ENCODE data around the gene NRXN3. TPM values are rescaled to one million over a fixed set of nuclear protein-coding genes. Genes with fewer than 3 reads are reported as not detected.

The NRXN3 gene
- total and polyA plus RNA-seq, 4 donors = 1.5 to 16.6 (median 7.7) TPM

DNA sequence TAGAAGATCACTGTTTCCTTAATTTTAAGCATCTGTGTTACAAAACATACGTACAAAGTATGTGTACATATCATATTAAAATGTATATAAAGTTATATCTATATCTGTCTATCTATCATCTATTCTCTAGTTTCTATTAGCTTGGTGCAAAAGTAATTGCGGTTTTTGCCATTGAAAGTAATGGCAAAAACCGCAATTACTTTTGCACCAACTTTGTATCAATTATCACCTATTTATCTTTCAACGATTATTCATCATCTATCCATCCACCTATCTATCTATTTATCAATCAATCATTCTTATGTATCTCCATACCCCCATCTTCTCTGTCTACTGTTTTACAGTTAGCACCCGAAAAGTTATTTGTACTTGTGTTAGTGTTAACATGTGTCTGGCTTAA is 447.6 kb downstream of the NRXN3 start:
- Histone ChIP-seq H3K4me3 (ENCODE audit: low read length in 2 of 2) (no peak overlapping the region), H3K36me3 (ENCODE audit: control insufficient read depth in 1 of 2, insufficient read depth in 2 of 2, low read length in 1 of 2) (no peaks in the 10 kb centered on the region), H3K27ac (ENCODE audit: low read depth in 1 of 2, low read length in 2 of 2) (no peak overlapping the region), H3K9me3 (ENCODE audit: control insufficient read depth, low read length) (no peaks in the 10 kb centered on the region), H3K27me3 (ENCODE audit: control insufficient read depth in 1 of 2, insufficient read depth in 2 of 2, low read length in 1 of 2) (no peaks in the 10 kb centered on the region), H3K4me1 (ENCODE audit: control insufficient read depth in 1 of 2, insufficient read depth in 2 of 2, low read length in 2 of 2) (no peaks in the 10 kb centered on the region)
- no peak for ATAC-seq (ENCODE audit: low FRiP score)
- WGBS, 2 donors = 72 to 78% methylated on average over 5 of the region's 5 CpGs
- intact Hi-C loops (cut with DNase I) = no loop called here
- DNase-seq = no peak

DNA sequence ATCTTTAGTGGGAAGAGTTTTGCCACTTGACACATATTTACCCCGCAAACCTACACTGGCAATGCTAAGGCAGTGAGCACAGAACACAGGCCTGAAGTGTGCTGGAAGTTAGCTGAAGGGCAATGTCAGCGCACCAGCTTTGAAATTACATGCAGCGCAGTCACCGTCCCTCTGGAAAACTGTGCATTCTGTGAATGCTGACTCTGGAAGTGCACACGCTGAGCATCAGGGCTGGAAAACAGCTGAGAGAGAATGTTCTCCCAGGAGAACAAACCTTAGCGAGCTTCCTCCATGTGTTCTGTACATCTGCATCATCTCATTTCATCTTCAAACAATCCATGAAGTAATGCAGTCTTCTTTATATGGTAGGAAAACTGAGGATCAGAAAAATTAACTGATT is 448.2 kb downstream of the NRXN3 start:
- no peak for DNase-seq
- no peaks in the 10 kb centered on the region for H3K27me3 ChIP-seq (ENCODE audit: control insufficient read depth in 1 of 2, insufficient read depth in 2 of 2, low read length in 1 of 2)
- 78 to 79% methylated on average over 6 of the region's 6 CpGs for WGBS, 2 donors
- H3K36me3 ChIP-seq (ENCODE audit: control insufficient read depth in 1 of 2, insufficient read depth in 2 of 2, low read length in 1 of 2) = no peaks in the 10 kb centered on the region
- ATAC-seq (ENCODE audit: low FRiP score) = no peak
- intact Hi-C loops (cut with DNase I) = no loop called here
- no peaks in the 10 kb centered on the region for H3K4me1 ChIP-seq (ENCODE audit: control insufficient read depth in 1 of 2, insufficient read depth in 2 of 2, low read length in 2 of 2)
- H3K27ac ChIP-seq (ENCODE audit: low read depth in 1 of 2, low read length in 2 of 2) = no peak overlapping the region
- H3K4me3 ChIP-seq (ENCODE audit: low read length in 2 of 2) = no peak overlapping the region
- H3K9me3 ChIP-seq (ENCODE audit: control insufficient read depth, low read length) = no peaks in the 10 kb centered on the region

DNA sequence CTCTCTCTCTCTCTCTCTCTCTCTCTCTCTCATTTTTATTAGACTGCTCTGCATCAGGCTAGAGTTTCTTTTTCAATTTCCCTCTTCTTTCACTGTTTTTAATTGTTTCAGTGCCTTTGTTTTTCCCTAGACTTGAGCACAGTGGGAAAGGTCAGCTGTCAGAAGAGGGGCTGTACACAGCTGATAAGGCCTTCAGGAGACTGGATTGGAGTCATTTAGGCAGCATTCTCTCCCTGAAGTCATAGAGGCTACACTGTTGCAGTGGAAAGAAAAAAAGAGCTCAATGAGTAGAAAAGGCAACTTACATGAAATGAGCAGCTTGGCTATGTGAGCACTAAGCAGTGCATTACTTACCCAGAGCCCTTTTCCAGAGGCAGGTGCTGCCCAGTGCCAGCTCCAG is 456.9 kb downstream of the NRXN3 start:
- H3K9me3 ChIP-seq (ENCODE audit: control insufficient read depth, low read length) = no peaks in the 10 kb centered on the region
- DNase-seq (no peak), ATAC-seq (ENCODE audit: low FRiP score) (no peak)
- H3K4me1 ChIP-seq (ENCODE audit: control insufficient read depth in 1 of 2, insufficient read depth in 2 of 2, low read length in 2 of 2) = no peaks in the 10 kb centered on the region
- no peaks in the 10 kb centered on the region for H3K36me3 ChIP-seq (ENCODE audit: control insufficient read depth in 1 of 2, insufficient read depth in 2 of 2, low read length in 1 of 2)
- no peak overlapping the region for H3K27ac ChIP-seq (ENCODE audit: low read depth in 1 of 2, low read length in 2 of 2)
- H3K4me3 ChIP-seq (ENCODE audit: low read length in 2 of 2) = no peak overlapping the region
- no peaks in the 10 kb centered on the region for H3K27me3 ChIP-seq (ENCODE audit: control insufficient read depth in 1 of 2, insufficient read depth in 2 of 2, low read length in 1 of 2)
- intact Hi-C loops (cut with DNase I) = no loop called here

DNA sequence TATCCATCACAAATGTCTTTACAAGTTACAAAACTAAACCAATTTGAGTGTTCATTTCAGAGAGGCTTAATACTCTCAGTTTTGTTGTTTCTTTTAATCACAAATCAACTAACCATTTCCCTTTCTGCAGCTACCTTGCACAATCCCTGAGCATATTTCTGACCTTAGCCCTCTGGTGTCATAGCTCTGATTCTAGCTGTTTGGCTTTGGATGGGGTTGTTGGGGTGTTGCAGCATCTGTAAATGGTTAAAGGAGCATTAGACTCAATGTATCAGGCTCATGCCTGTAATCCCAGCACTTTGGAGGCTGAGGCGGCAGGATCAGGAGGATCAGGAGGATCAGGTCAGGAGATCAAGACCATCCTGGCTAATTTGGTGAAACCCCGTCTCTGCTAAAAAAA is 461.4 kb downstream of the NRXN3 start:
- no peak for DNase-seq
- Histone ChIP-seq H3K4me1 (ENCODE audit: control insufficient read depth in 1 of 2, insufficient read depth in 2 of 2, low read length in 2 of 2) (no peaks in the 10 kb centered on the region), H3K9me3 (ENCODE audit: control insufficient read depth, low read length) (no peaks in the 10 kb centered on the region), H3K27me3 (ENCODE audit: control insufficient read depth in 1 of 2, insufficient read depth in 2 of 2, low read length in 1 of 2) (no peaks in the 10 kb centered on the region), H3K36me3 (ENCODE audit: control insufficient read depth in 1 of 2, insufficient read depth in 2 of 2, low read length in 1 of 2) (no peaks in the 10 kb centered on the region), H3K4me3 (ENCODE audit: low read length in 2 of 2) (no peak overlapping the region), H3K27ac (ENCODE audit: low read depth in 1 of 2, low read length in 2 of 2) (no peak overlapping the region)
- intact Hi-C loops (cut with DNase I) = no loop called here
- WGBS, 2 donors = 87 to 96% methylated on average over 2 of the region's 2 CpGs
- ATAC-seq (ENCODE audit: low FRiP score) = no peak

DNA sequence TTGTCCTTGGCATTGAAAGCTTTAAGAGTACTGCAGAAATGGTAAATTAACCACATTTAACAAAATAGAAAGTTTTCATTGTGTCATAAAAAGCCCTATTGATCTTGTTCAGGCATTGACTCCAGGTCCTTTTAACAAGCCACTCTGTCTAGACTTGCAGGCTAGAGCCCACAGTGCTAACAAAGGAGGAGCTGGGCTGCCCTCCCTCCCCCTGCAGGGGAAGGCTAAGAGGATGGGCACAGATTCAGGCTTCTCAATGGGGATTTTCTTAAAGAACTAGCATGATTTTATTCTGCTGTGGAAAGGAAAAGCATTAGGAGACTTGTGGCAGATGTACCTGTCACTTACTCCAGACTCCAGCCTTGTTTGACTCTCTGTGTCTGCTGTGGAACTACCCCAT is 463.6 kb downstream of the NRXN3 start:
- Histone ChIP-seq H3K4me3 (ENCODE audit: low read length in 2 of 2) (no peak overlapping the region), H3K36me3 (ENCODE audit: control insufficient read depth in 1 of 2, insufficient read depth in 2 of 2, low read length in 1 of 2) (no peaks in the 10 kb centered on the region), H3K27ac (ENCODE audit: low read depth in 1 of 2, low read length in 2 of 2) (no peak overlapping the region), H3K27me3 (ENCODE audit: control insufficient read depth in 1 of 2, insufficient read depth in 2 of 2, low read length in 1 of 2) (no peaks in the 10 kb centered on the region), H3K9me3 (ENCODE audit: control insufficient read depth, low read length) (peaks cover 3% of the 10 kb centered on the region), H3K4me1 (ENCODE audit: control insufficient read depth in 1 of 2, insufficient read depth in 2 of 2, low read length in 2 of 2) (no peaks in the 10 kb centered on the region)
- intact Hi-C loops (cut with DNase I) = no loop called here
- DNase-seq = no peak
- no peak for ATAC-seq (ENCODE audit: low FRiP score)

DNA sequence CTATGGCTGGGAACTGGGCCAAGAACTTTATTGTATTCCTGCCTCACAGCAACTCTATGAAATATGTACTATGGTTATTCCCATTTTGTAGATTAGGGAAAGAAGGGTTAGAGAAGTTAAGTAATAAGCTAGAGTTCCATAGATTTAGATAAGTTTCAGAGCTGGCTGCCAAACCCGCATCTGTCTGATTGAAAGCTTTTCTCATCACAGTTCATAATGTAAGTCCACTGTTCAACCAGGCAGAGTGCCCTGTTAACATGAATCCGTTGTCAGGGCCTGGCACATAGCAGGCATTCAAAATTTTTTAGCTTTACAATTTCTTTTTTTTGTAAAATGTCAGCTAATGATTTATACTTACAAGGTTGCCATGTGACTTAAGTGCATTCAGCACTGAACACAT is 467.3 kb downstream of the NRXN3 start:
- intact Hi-C loops (cut with DNase I) = no loop called here
- Histone ChIP-seq H3K4me1 (ENCODE audit: control insufficient read depth in 1 of 2, insufficient read depth in 2 of 2, low read length in 2 of 2) (no peaks in the 10 kb centered on the region), H3K27me3 (ENCODE audit: control insufficient read depth in 1 of 2, insufficient read depth in 2 of 2, low read length in 1 of 2) (no peaks in the 10 kb centered on the region), H3K9me3 (ENCODE audit: control insufficient read depth, low read length) (peaks cover 3% of the 10 kb centered on the region), H3K27ac (ENCODE audit: low read depth in 1 of 2, low read length in 2 of 2) (no peak overlapping the region), H3K36me3 (ENCODE audit: control insufficient read depth in 1 of 2, insufficient read depth in 2 of 2, low read length in 1 of 2) (no peaks in the 10 kb centered on the region), H3K4me3 (ENCODE audit: low read length in 2 of 2) (no peak overlapping the region)
- WGBS, 2 donors = 53 to 60% methylated on average over 2 of the region's 2 CpGs
- ATAC-seq (ENCODE audit: low FRiP score) = no peak
- DNase-seq = no peak

DNA sequence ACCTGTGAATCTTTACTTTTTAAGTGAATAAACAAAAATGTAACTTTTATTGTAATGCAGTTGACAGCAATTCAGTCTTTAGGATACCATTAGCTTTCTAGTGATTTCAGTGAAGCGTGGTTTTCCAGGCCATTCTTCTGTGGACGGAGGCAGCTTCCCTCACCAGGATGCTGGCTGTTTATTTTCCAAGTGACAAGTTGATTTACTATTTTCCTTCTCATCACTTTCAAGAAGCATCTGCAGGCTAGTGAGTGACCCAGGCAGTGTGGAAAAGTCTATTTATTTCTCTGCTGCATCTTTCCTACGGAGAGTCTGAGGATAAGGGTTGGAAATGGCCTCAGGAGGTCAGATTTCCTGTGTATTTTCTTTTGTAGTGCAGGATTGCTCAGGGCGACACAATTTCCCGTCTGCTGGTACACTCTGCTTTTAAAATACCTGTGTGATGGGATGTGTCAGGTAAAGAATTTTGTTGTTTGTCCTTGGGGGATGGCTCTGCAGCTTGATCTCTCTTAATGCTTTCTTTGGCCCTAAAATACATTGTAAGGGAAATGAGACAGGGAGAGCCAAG is 467.8 kb downstream of the NRXN3 start:
- H3K27me3 ChIP-seq (ENCODE audit: control insufficient read depth in 1 of 2, insufficient read depth in 2 of 2, low read length in 1 of 2) = no peaks in the 10 kb centered on the region
- WGBS, 2 donors = 18 to 23% methylated on average over 5 of the region's 5 CpGs
- H3K4me3 ChIP-seq (ENCODE audit: low read length in 2 of 2) = no peak overlapping the region
- no peaks in the 10 kb centered on the region for H3K36me3 ChIP-seq (ENCODE audit: control insufficient read depth in 1 of 2, insufficient read depth in 2 of 2, low read length in 1 of 2)
- DNase-seq (no peak), ATAC-seq (ENCODE audit: low FRiP score) (no peak)
- H3K9me3 ChIP-seq (ENCODE audit: control insufficient read depth, low read length) = peaks cover 3% of the 10 kb centered on the region
- intact Hi-C loops (cut with DNase I) = no loop called here
- no peaks in the 10 kb centered on the region for H3K4me1 ChIP-seq (ENCODE audit: control insufficient read depth in 1 of 2, insufficient read depth in 2 of 2, low read length in 2 of 2)
- no peak overlapping the region for H3K27ac ChIP-seq (ENCODE audit: low read depth in 1 of 2, low read length in 2 of 2)

DNA sequence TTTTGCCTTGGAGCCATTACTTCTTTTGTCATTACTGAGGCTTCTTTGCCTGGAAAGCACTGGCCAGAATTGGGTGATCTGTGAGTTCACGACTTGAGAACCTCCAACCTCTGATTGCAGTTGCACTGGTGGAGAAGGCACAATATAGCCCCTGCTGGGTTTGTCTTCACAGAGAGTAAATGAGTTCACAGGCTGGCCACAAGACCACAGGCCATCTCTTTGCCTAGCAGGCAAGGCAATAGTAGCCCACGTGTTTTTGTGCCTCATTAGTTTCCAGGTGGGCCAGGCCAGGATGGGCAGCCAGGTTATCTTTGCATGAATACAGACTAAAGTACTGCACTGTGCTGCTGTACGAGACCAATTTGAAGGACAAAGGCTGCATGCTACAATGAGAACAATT is 468.8 kb downstream of the NRXN3 start:
- ATAC-seq (ENCODE audit: low FRiP score) (no peak), DNase-seq (no peak)
- 35 to 44% methylated on average over 3 of the region's 3 CpGs for WGBS, 2 donors
- Histone ChIP-seq H3K4me1 (ENCODE audit: control insufficient read depth in 1 of 2, insufficient read depth in 2 of 2, low read length in 2 of 2) (no peaks in the 10 kb centered on the region), H3K27ac (ENCODE audit: low read depth in 1 of 2, low read length in 2 of 2) (no peak overlapping the region), H3K9me3 (ENCODE audit: control insufficient read depth, low read length) (peaks cover 3% of the 10 kb centered on the region), H3K4me3 (ENCODE audit: low read length in 2 of 2) (no peak overlapping the region), H3K27me3 (ENCODE audit: control insufficient read depth in 1 of 2, insufficient read depth in 2 of 2, low read length in 1 of 2) (no peaks in the 10 kb centered on the region), H3K36me3 (ENCODE audit: control insufficient read depth in 1 of 2, insufficient read depth in 2 of 2, low read length in 1 of 2) (no peaks in the 10 kb centered on the region)
- intact Hi-C loops (cut with DNase I) = no loop called here

DNA sequence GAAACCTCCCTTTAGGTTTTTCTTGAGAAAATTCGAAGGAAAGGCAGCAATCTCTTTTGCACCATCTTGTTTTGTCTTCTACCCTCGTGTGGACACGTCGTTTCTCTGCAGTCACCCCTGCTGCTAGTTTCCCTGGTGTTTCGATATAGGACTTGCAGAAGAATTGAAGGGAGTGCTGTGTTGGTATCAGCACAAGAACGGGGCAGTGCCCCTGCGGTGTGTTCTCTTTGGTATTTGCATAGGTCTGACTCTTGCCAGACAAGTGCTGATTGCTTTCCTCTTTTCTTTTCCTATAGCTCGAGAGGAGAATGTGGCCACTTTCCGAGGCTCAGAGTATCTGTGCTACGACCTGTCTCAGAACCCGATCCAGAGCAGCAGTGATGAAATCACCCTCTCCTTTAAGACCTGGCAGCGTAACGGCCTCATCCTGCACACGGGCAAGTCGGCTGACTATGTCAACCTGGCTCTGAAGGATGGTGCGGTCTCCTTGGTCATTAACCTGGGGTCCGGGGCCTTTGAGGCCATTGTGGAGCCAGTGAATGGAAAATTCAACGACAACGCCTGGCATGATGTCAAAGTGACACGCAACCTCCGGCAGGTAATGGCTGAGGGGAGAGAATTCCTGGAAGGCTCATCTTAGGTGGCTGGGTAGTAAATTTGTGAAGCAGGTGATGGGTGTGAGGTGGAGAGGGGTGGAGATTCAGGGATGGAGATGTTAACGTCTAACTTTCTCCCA is 474.8 kb downstream of the NRXN3 start:
- H3K9me3 ChIP-seq (ENCODE audit: control insufficient read depth, low read length) = peaks cover 2% of the 10 kb centered on the region
- peaks cover 2 to 5% of the 10 kb centered on the region in 2 donors for H3K27me3 ChIP-seq (ENCODE audit: control insufficient read depth in 1 of 2, insufficient read depth in 2 of 2, low read length in 1 of 2)
- DNase-seq = no peak
- no peaks in the 10 kb centered on the region for H3K36me3 ChIP-seq (ENCODE audit: control insufficient read depth in 1 of 2, insufficient read depth in 2 of 2, low read length in 1 of 2)
- H3K4me1 ChIP-seq (ENCODE audit: control insufficient read depth in 1 of 2, insufficient read depth in 2 of 2, low read length in 2 of 2) = no peaks in the 10 kb centered on the region
- no peak overlapping the region for H3K4me3 ChIP-seq (ENCODE audit: low read length in 2 of 2)
- no peak for ATAC-seq (ENCODE audit: low FRiP score)
- no peak overlapping the region for H3K27ac ChIP-seq (ENCODE audit: low read depth in 1 of 2, low read length in 2 of 2)
- 65 to 69% methylated on average over 22 of the region's 22 CpGs for WGBS, 2 donors
- intact Hi-C loops (cut with DNase I) = no loop called here
